Daoy (cell line): Measurements from ENCODE around the gene SCD5. TPM values are rescaled to one million over a fixed set of nuclear protein-coding genes. Genes with fewer than 3 reads are reported as not detected.

Source experiments
- DNase-seq: peaks from one replicate; pipeline ENCODE4 v3.0.0-alpha.2; 2015; ENCODE audit warnings: low read depth
- total RNA-seq: library from RNA; depleted of rRNA; stranded (reverse); fragments of >200 nt; shearing (Covaris generic); gene quantifications from 2 replicates; pipeline ENCODE4 v1.2.3, GENCODE V29; 2014; rRNA removed

The SCD5 gene
- total RNA-seq, 1 experiment from 2014 or later, result 6.6 TPM

DNA sequence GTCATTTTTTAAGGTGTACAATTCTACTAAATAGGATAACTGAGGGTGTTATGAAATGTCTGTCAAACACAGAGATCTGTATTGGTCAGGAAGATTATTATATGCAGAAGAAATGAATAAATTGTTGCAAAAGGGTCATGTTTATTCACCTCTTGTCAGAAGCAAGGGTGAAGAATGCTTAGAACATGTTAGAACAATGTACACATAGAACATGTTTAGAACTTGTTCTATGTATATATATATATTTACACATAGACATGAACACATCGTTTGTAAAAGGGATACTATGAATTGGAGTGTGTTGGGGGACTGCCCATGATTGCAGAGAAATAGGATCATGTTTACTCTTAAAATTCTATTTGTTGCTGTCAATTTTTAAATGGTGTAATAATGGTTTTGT, 208.8 kb downstream of the SCD5 start:
- DNase-seq, result no peak

- no peak for DNase-seq
Measured at GRCh38 chr4:82588771-82589270, 209.8 kb downstream of the SCD5 start.

DNA sequence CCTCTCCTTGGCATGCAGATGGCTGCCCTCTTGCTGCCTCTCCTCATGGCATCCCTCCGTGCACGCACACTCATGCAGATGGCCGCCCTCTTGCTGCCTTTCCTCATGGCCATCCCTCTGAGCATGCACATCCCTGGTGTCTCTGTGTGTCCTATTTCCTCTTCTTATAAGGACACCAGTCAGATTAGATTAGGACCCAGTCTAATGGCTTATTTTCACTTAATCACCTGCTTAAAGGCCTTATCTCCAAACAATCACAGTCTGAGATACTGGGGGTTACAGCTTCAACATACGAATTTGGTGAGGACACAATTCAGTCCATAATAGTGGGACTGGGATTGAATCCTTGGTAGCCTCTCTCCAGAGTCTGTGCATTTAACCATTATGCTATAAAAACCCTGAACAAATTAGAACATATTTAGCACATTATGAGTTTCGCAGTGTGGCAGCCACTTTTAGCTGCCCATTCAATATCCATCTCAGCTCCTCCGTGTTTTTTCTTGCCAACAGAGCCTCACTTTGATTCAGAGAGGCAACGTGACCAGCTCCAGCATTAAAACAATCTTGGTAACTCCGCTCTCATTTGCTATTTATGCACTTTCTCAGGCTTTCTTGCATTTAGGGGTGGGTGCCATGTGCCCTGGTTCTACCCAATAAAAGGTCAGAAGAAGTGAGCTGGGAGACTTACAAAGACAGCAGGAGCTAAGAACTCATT, 210.6 kb downstream of the SCD5 start:
- DNase-seq, result no peak

DNA sequence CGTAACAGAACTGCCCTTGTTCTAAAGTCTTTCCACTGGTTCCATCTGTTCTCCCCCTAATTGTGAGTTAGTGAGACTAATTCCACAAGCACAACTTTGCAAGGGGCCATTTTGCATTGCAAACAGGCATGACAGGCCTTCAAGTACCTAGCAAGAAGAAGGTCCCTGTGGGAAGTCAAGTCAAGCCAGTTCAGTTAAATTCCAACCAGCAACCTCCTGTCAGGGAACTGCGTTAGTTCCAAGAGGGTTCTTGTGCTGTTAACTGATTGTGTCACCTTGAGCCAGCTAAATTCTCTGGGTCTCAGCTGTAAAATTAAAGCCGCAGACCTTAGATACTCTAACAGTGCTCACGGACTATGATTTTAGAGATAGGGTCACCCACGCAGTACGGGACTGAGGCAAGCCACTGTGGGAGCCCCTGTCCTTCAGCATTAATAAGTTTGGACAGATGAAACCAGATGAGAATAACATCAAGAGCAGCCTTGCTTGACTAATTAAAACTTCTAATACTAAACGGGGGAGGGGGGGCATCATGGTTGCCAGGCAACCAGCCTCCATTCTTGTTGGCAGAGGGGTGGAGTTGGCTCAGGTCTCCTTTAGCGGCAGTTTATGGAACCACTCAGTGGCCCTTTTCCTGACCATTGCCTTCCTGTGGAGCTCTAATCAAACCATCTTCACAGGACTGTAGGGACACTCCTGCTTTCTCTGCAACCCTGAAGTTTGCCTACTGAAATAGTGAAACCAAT, 212.7 kb downstream of the SCD5 start:
- no peak for DNase-seq

DNA sequence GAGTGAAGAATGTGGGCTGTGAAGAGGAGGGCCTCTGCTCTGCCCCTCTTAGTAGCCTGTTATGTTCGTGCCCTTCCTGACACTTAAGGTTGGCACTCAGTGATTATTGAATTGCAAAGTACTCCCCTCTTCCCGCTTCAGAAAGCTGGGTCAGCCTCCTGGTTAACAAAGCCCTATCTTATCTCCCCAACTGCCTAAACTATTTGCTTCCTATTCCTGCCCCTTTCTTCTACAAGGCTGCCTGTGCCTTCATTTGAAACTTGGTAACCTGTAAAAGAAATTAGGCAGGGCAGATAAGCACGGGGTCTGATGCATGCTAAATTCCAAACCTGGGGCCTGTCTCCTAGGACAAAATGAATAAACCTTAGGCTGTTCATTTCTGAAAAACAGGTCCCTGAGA, 213.7 kb downstream of the SCD5 start:
- DNase-seq, result no peak

- DNase-seq, result no peak
Measured at GRCh38 chr4:82583897-82584587, 214.6 kb downstream of the SCD5 start.

DNA sequence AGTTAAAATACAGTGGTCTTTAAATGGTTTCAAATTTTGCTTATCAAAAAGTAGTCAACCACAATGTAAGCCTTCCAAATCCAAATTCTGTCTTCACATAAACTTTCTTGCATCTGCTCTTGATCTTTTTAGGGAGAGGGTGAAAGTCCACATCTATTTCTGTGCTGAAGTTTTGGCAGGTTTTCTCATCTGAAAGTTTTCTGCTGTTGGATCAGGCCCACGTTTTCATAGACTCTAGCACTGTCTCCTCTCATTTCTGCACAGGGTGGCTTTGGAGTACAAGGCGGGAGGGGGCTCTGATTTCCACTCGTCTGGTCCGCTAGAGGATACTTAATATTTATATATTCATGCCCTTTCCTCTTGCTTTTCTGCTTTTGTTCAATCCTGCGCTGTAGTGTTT, 218.7 kb downstream of the SCD5 start:
- DNase-seq, result no peak

Other genes with a start within 250 kb of the SCD5 start
- gene TMEM150C, start 236.8 kb downstream of the SCD5 start, total RNA-seq, result 0.36 and 1.9 TPM in 2 replicates
- 63.3 and 79.6 TPM in 2 replicates for gene SEC31A, start 92.4 kb upstream of the SCD5 start, total RNA-seq
- gene THAP9, start 101.9 kb upstream of the SCD5 start, total RNA-seq, result 2.7 and 6.9 TPM in 2 replicates
- 12.7 and 15.3 TPM in 2 replicates for gene LIN54, start 212.0 kb upstream of the SCD5 start, total RNA-seq
- gene COPS4, start 236.4 kb upstream of the SCD5 start, total RNA-seq, result 45.4 and 62.9 TPM in 2 replicates